Brain microvascular endothelial cell (primary cell): ENCODE measurements around the gene OR51A4.
"Not testable (repeated sequence)": the region's sequence is repeated elsewhere in the genome, so short reads cannot be mapped to it uniquely, and the experiment has no call there.

Source experiments
- DNase-seq: peaks from one replicate; pipeline ENCODE4 v3.0.0-alpha.2; 2020
- H3K27ac ChIP-seq: fragments of 250-450 bp; sonication (Bioruptor Pico); 2 replicates; pipeline ENCODE4 v1.5.1; 2020; ENCODE audit warnings: mild to moderate bottlenecking, moderate library complexity
- H3K27me3 ChIP-seq: fragments of 250-450 bp; sonication (Bioruptor Pico); replicated peaks from 2 replicates; pipeline ENCODE4 v1.5.1; 2020; ENCODE audit warnings: mild to moderate bottlenecking
- H3K36me3 ChIP-seq: fragments of 250-450 bp; sonication (Bioruptor Pico); replicated peaks from 2 replicates; pipeline ENCODE4 v1.5.1; 2020; ENCODE audit warnings: mild to moderate bottlenecking
- H3K4me3 ChIP-seq: 2 replicates; pipeline ENCODE4 v1.5.1; 2011; ENCODE audit warnings: low read depth, mild to moderate bottlenecking, control low read depth, low read length, moderate library complexity
- in situ Hi-C: cut with HindIII; loops from 2 replicates; pipeline ENCODE4 v1.10.0; 2017; ENCODE audit warnings: low sequenced_read_pairs, low pct_ligation_motif_present
- TF ChIP-seq, protein P1 (sequence below): IDR thresholded peaks from 2 replicates; pipeline ENCODE4 v1.5.1; 2011; ENCODE audit warnings: low read depth, mild to moderate bottlenecking, moderate library complexity, low read length, control low read depth, inconsistent platforms; ENCODE audit errors: missing control alignments

OR51A4 gene

DNA sequence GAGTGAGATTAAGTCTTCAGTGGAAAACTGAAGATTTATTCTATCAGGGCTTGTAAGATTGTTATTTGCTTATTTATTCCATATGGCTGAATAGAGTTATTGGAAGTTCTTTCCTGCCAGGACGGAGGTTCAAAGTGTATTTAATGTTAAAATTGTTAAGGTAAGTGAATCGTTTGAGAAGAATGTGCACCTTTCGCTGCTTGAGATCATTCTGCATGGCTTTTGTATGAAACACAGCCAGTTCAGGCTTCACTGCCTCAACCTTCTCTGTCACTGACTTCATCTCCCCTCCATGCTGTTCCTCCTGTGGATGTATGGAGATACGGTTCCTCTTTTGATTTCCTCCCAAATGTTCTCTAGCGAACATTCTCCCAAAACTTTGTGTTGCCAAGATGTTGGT is 28.0 kb upstream of the OR51A4 start:
- H3K36me3 ChIP-seq: no peaks in the 10 kb centered on the region
- H3K4me3 ChIP-seq: no peak overlapping the region
- no peak overlapping the region for H3K27ac ChIP-seq
- in situ Hi-C loops: no loop called here
- DNase-seq: no peak
- H3K27me3 ChIP-seq: no peaks in the 10 kb centered on the region
- TF ChIP-seq, protein P1, sequence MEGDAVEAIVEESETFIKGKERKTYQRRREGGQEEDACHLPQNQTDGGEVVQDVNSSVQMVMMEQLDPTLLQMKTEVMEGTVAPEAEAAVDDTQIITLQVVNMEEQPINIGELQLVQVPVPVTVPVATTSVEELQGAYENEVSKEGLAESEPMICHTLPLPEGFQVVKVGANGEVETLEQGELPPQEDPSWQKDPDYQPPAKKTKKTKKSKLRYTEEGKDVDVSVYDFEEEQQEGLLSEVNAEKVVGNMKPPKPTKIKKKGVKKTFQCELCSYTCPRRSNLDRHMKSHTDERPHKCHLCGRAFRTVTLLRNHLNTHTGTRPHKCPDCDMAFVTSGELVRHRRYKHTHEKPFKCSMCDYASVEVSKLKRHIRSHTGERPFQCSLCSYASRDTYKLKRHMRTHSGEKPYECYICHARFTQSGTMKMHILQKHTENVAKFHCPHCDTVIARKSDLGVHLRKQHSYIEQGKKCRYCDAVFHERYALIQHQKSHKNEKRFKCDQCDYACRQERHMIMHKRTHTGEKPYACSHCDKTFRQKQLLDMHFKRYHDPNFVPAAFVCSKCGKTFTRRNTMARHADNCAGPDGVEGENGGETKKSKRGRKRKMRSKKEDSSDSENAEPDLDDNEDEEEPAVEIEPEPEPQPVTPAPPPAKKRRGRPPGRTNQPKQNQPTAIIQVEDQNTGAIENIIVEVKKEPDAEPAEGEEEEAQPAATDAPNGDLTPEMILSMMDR: no peak

DNA sequence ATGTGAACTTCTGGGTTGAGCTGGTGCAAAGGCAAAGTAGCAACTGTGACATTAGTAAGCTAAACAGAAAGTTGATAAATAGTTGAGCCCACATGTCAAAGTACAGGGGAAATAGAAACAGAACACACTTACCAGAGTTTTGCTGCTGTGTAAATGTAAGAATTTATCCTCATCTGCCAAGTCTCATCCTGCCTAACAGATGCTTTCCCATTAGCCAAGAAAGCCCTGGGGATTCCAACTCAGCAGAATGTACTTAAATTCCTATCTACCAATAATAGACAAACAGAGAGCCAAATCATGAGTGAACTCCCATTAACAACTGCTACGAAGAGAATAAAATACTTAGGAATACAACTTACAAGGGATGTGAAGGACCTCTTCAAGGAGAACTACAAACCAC is 15.4 kb upstream of the OR51A4 start:
- Histone ChIP-seq H3K27me3 (no peaks in the 10 kb centered on the region), H3K27ac (no peak overlapping the region), H3K4me3 (no peak overlapping the region), H3K36me3 (no peaks in the 10 kb centered on the region)
- in situ Hi-C loops: no loop called here
- DNase-seq: no peak
- TF ChIP-seq, protein P1: no peak

GRCh38 chr11:4960877-4961276 is 13.5 kb upstream of the OR51A4 start:
- in situ Hi-C loops: no loop called here
- H3K27ac ChIP-seq: no peak overlapping the region
- TF ChIP-seq, protein P1: no peak
- no peak for DNase-seq
- no peaks in the 10 kb centered on the region for H3K36me3 ChIP-seq
- H3K27me3 ChIP-seq: no peaks in the 10 kb centered on the region
- H3K4me3 ChIP-seq: no peak overlapping the region

GRCh38 chr11:4957396-4957795 is 10.0 kb upstream of the OR51A4 start:
- DNase-seq: no peak
- Histone ChIP-seq H3K27ac (no peak overlapping the region), H3K36me3 (no peaks in the 10 kb centered on the region), H3K4me3 (no peak overlapping the region), H3K27me3 (no peaks in the 10 kb centered on the region)
- in situ Hi-C loops: no loop called here
- TF ChIP-seq, protein P1: no peak

GRCh38 chr11:4955613-4956012 is 8.2 kb upstream of the OR51A4 start, which contains the start of gene OR51A2:
TSS of gene OR51A2 (minus strand) at chr11:4955713. CDS start at chr11:4955713, 0 bp downstream.
- in situ Hi-C loops, H3K27me3 ChIP-seq, DNase-seq: not testable (repeated sequence)

DNA sequence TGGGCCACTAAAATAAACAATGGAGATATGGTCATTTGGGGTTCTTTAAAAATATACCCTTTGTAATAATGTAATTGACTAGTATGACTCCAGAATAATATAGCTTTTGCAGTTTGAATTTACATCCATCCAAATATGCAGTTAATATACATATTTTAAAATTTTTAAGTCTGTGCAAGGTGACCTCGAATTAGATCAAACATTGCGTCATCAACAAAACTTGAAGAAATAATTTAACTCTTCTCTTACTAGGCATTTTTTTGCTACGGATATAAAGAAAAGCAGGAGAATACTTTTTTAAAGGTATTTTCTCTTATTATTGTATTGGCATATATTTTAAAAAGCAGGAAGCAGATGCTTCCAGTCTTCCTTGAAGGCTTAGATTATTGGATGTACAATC is 10.7 kb downstream of the OR51A4 start:
- in situ Hi-C loops: no loop called here
- Histone ChIP-seq H3K27ac (no peak overlapping the region), H3K27me3 (no peaks in the 10 kb centered on the region), H3K4me3 (no peak overlapping the region), H3K36me3 (no peaks in the 10 kb centered on the region)
- TF ChIP-seq, protein P1: no peak
- DNase-seq: no peak

More at GRCh38 chr11:4955613-4956012, 8.2 kb upstream of the OR51A4 start, which contains the start of gene OR51A2:
- not testable (repeated sequence) for H3K4me3 ChIP-seq, H3K27ac ChIP-seq, H3K36me3 ChIP-seq
